ENCODE data around the gene CAMK4.

The CAMK4 gene

GRCh38 chr5:111461255-111461671 is 237.1 kb downstream of the CAMK4 start:
- Histone ChIP-seq H3K27me3 (ENCODE audit: insufficient read depth, poor library complexity, severe bottlenecking) (no peaks in the 10 kb centered on the region), H3K4me3 (replicated peaks; ENCODE audit: insufficient read depth, low read length) (no peak overlapping the region), H3K27ac (replicated peaks) (no peak overlapping the region)
- DNase-seq (ENCODE audit: low read depth in 1 of 2, low spot score in 1 of 2): no peak
- TF ChIP-seq GABPA (IDR thresholded peaks at IDR 0.05; ENCODE audit: low read depth) (no peak), SPI1 (IDR thresholded peaks at IDR 0.05; ENCODE audit: borderline replicate concordance, low read depth) (no peak), REST (IDR thresholded peaks at IDR 0.05; ENCODE audit: insufficient replicate concordance, low read depth) (no peak), POLR2AphosphoS5 (IDR thresholded peaks at IDR 0.05; ENCODE audit: low read depth) (no peak), CTCF (IDR thresholded peaks at IDR 0.05; ENCODE audit: insufficient read depth, low read length) (no peak)

GRCh38 chr5:111461934-111462333 is 237.8 kb downstream of the CAMK4 start:
- no peak overlapping the region for H3K4me3 ChIP-seq (replicated peaks; ENCODE audit: insufficient read depth, low read length)
- no peak for TF ChIP-seq CTCF (IDR thresholded peaks at IDR 0.05; ENCODE audit: insufficient read depth, low read length)
- no peak for TF ChIP-seq GABPA (IDR thresholded peaks at IDR 0.05; ENCODE audit: low read depth)
- no peak for TF ChIP-seq REST (IDR thresholded peaks at IDR 0.05; ENCODE audit: insufficient replicate concordance, low read depth)
- TF ChIP-seq POLR2AphosphoS5 (IDR thresholded peaks at IDR 0.05; ENCODE audit: low read depth): no peak
- TF ChIP-seq SPI1 (IDR thresholded peaks at IDR 0.05; ENCODE audit: borderline replicate concordance, low read depth): no peak
- no peak overlapping the region for H3K27ac ChIP-seq (replicated peaks)
- H3K27me3 ChIP-seq (ENCODE audit: insufficient read depth, poor library complexity, severe bottlenecking): no peaks in the 10 kb centered on the region
- DNase-seq (ENCODE audit: low read depth in 1 of 2, low spot score in 1 of 2): no peak

- Histone ChIP-seq H3K4me3 (replicated peaks; ENCODE audit: insufficient read depth, low read length) (no peak overlapping the region), H3K27ac (replicated peaks) (no peak overlapping the region), H3K27me3 (ENCODE audit: insufficient read depth, poor library complexity, severe bottlenecking) (no peaks in the 10 kb centered on the region)
- TF ChIP-seq REST (IDR thresholded peaks at IDR 0.05; ENCODE audit: insufficient replicate concordance, low read depth) (no peak), CTCF (IDR thresholded peaks at IDR 0.05; ENCODE audit: insufficient read depth, low read length) (no peak), SPI1 (IDR thresholded peaks at IDR 0.05; ENCODE audit: borderline replicate concordance, low read depth) (no peak), POLR2AphosphoS5 (IDR thresholded peaks at IDR 0.05; ENCODE audit: low read depth) (no peak), GABPA (IDR thresholded peaks at IDR 0.05; ENCODE audit: low read depth) (no peak)
- DNase-seq (ENCODE audit: low read depth in 1 of 2, low spot score in 1 of 2): no peak
Measured at GRCh38 chr5:111463311-111463710, 239.1 kb downstream of the CAMK4 start.

Measured in HL-60 (cell line).